ENCODE measurements around the gene ZNF865. TPM values are rescaled to one million over a fixed set of nuclear protein-coding genes. Genes with fewer than 3 reads are reported as not detected.

ZNF865 gene
- total and polyA plus RNA-seq, 10 of the 15 experiments (the other 5 are each of a cell fraction or from before 2014, with no cell fraction given), result 0.02 to 18.3 (median 0.90) TPM

- TF ChIP-seq CTCF (IDR thresholded peaks at IDR 0.05 in 2 of 3, conservative IDR thresholded peaks at IDR 0.05 in 1 of 3; ENCODE audit: control insufficient read depth in 2 of 3, extremely low read depth in 1 of 3, insufficient read depth in 1 of 3, low read depth in 3 of 3, low read length in 3 of 3) (no peak), ZBTB4 (CRISPR knock-in tag; IDR thresholded peaks at IDR 0.05) (no peak), SUZ12 (IDR thresholded peaks at IDR 0.05; ENCODE audit: unreplicated experiment) (no peak), SP1 (IDR thresholded peaks at IDR 0.05; ENCODE audit: low read depth, low read length) (peak; percentile 73), BCL11A (IDR thresholded peaks at IDR 0.05; ENCODE audit: low read depth, low read length) (no peak), E2F8 (IDR thresholded peaks at IDR 0.05; ENCODE audit: low read depth, partially characterized antibody) (peak; percentile 96), ZBED1 (IDR thresholded peaks at IDR 0.05; ENCODE audit: borderline replicate concordance) (0 out of 2 replicates have a peak, but pooled peaks have one; percentile 47), DPF2 (IDR thresholded peaks at IDR 0.05) (peak; percentile 50), HDAC6 (IDR thresholded peaks at IDR 0.05; ENCODE audit: unreplicated experiment) (no peak), PKNOX1 (IDR thresholded peaks at IDR 0.05) (no peak; the same call in 1 of the 2 replicates), E2F4 (IDR thresholded peaks at IDR 0.05; ENCODE audit: low read depth, low read length) (peak; percentile 74; the same call in 1 of the 2 replicates), NRF1 (conservative IDR thresholded peaks at IDR 0.05; ENCODE audit: low read depth, low read length) (peak; percentile 31; the same call in 1 of the 2 replicates), ASH2L (IDR thresholded peaks at IDR 0.05; ENCODE audit: borderline replicate concordance, low read depth) (0 out of 2 replicates have a peak, but pooled peaks have one; percentile 70), JUNB (IDR thresholded peaks at IDR 0.05) (no peak), POU2F2 (IDR thresholded peaks at IDR 0.05; ENCODE audit: borderline replicate concordance, low read depth, low read length) (no peak), MEF2A (IDR thresholded peaks at IDR 0.05; ENCODE audit: insufficient read depth, low read depth, low read length) (no peak), WRNIP1 (IDR thresholded peaks at IDR 0.05; ENCODE audit: borderline replicate concordance, low read depth, low read length) (no peak), CEBPB (IDR thresholded peaks at IDR 0.05; ENCODE audit: borderline replicate concordance in 1 of 2, low read depth in 2 of 2, low read length in 2 of 2) (no peak), SIN3A (IDR thresholded peaks at IDR 0.05; ENCODE audit: low read depth, low read length) (peak; percentile 37; the same call in 1 of the 2 replicates)
Measured at GRCh38 chr19:55599842-55600661, 5.4 kb upstream of the ZNF865 start, which contains the start of gene ZNF524 (continued).
